GM19468 (cell line): ENCODE measurements around the gene NDUFC1.
"Not testable (repeated sequence)": the region's sequence is repeated elsewhere in the genome, so short reads cannot be mapped to it uniquely, and the experiment has no call there.

Experiments used
- ATAC-seq: cut with Tn5 transposase; IDR thresholded peaks from one replicate; pipeline ENCODE4 v1.9.1; 2021; ENCODE audit warnings: mild to moderate bottlenecking, moderate library complexity, moderate number of reproducible peaks; ENCODE audit not compliant: unreplicated experiment; ENCODE audit errors: extremely low read depth

The NDUFC1 gene

DNA sequence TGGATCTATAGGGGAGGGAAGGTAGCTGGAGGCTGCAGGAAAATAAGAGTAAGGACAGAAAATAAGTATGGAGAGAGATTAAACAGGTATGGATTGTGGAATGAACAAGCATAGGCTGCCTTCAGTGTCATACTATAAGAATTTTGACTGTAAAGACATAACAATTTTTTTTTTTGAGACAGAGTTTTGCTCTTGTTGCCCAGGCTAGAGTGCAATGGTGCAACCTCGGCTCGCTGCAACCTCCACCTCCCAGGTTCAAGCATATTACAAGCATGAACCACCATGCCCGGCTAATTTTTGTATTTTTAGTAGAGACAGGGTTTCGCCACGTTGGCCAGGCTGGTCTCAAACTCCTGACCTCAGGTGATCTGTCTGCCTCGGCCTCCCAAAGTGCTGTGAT lies 46.7 kb downstream of the NDUFC1 start:
- not testable (repeated sequence) for ATAC-seq

DNA sequence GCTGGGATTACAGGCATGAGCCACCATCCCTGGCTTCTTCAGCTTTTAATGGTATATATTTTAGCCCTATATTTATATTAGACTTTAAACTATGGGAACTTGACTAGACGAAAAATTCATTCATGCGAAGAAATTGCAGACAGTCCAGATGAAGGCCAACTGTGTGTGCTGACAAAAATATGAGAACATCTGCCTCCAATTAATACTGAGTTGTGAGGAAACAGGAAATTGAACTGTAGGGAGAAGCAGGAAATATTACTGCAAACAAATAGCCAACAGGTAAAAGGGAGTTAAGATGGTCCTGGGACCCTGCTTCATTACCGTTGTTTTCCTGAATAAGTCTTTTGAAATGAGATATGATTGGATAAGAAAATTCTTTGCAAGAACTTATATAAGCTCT lies 48.6 kb downstream of the NDUFC1 start:
- ATAC-seq = no peak

DNA sequence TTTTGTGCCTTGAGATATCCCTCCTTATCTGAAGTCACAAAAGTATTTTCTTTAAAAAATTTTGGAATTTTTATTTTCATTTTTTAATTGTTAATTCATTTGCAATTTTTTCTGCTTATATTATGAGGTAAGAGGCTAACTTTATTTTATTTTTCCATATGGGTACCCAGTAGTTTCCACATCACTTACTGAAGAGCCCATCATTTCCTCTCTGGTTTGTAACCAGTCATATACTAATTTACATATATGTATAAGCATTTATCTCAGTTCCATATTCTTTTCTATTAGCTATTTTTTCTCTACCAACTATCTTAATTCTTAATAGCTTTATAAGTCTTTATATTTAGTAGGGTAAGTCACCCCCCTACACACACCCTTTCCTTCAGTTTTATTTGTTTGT lies 49.2 kb downstream of the NDUFC1 start:
- no peak for ATAC-seq

DNA sequence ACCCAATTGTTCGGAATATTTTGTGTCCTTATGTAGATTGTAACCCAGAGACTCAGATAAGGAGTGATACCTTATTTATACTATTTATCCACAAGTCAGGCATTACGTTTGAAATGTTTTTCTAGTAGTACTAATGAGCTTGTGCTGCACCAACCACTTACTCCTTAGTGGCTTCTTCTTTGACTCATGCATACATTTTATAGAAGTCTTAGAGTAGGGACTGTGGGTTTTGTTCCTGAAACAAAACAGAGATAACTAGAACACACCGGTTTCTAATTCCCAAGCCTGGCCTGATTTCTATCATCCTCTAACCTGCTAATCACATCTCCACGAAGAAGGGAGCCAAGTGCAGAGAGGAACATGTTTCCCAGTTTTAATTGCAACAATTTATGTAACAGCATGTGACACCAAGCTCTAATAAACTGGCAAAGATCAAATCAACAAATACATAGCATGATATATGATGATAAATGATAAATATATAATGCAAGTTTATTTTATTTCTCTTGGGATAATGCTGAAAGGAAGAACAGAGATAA lies 54.5 kb downstream of the NDUFC1 start:
- ATAC-seq = no peak

DNA sequence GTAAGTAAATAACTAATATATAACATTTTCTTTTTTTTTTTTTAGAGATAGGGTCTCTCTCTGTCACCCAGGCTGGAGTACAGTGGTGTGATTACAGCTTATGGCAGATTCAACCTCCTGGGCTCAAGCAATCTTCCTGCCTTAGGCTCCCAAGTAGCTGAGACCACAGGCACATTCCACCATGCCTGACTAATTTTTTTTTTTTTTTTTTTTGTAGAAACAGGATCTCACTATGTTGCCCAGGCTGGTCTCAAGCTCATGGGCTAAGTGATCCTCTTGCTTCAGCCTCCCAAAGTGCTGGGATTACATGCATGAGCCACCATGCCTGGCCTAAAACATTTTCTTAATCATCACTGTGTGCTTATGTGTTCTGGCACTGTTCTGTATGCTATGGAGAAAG lies 55.0 kb downstream of the NDUFC1 start:
- no peak for ATAC-seq

DNA sequence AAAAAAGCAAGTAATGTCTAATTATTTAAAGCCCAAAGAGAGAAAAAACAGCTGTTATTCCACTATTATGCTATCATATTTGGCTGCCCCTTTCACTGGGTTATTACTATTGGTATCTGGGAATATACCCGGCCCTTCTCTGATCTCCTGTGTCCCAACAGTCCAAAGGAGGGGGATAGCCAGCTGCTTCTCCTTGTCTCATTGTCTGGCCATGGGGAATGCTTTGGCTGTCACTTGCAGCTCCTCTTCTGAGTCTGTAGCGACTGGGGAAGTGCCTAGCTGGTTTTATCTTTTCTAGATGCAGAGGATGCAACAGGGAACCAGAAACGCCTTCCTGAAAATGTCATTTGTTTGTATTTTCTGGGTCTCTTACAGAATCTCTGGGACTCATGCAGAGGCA lies 56.1 kb downstream of the NDUFC1 start:
- ATAC-seq = no peak

DNA sequence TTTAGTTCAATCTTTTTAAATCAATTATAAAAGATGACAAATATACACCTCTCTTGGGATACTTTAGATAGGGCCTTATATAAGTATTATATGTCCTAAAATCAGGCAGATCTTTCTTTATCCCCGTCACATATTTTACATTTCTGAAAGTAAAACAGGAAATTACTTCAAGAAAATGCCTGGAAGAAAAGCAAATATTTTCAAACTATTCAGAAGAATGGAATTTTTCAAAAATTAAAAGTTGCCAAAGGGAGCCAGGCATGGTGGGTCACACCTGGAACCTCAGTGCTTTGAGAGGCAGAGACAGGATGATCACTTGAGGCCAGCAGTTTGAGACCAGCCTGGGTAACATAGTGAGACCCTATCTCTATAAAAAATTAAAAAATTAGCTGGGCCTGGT lies 56.7 kb downstream of the NDUFC1 start:
- ATAC-seq = no peak

DNA sequence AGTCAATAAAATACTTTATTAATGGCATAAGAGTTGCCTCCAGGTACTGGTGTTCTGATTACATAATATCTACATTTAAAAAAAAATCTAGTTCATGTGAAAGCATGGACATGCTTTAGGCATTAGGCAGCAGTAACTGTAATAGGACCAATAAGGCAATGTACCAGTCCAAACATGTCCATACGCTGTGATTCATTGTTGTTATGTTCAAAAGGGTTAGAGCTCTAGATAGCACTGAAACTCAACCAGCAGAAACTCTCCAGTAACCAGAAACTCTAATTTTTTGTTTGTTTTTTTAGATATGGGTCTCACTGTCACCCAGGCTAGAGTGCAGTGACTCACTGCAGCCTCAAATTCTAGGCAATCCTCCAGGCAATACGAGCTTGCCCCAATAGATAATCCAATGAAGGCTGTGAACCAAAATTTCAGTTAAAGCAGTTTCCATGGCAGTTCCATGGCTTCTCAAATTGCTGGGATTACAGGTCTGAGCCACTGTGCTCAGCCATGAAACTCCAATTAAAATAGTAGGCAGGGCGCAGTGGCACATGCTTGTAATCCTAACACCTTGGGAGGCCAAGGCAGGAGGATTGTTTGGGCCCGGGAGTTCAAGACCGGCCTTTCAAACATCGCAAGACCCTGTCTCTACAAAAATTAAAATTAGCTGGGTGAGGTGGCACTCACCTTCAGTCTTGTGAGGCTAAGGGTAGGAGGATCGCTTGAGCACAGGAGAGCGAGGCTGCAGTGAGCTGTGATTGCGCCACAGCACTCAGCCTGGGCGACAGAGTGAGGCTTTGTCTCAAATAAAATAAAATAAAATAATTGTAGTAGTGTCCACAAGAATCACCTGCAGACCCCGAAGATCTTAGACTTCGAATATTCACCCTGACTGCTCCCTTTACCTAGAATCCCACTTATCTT lies 58.6 kb downstream of the NDUFC1 start:
- ATAC-seq = no peak

DNA sequence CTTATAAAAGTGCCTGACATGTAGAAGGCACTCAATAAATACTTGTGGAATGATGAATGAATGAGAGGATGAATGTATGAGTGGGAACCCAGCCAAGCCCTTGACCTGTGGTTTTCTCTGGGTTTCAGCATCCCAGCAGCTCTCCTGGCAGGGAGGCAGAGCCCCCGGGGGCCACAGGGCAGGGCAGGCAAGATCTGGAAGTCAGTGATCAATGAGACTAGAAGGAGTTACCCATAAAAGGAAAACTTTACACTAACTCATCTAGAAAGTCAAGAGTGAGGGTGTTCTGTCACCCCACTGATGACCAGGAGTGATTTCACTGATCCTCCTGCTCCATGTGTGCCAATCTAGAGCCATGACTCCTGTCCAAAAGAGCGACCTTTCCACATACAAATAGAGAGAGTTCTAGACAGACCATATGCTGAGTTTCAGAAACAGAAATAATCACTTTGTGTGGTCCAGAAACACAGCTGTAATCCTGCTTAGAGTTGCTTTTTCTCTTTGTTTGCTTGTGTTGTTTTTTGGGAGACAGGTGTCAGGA lies 59.7 kb downstream of the NDUFC1 start:
- ATAC-seq = no peak

DNA sequence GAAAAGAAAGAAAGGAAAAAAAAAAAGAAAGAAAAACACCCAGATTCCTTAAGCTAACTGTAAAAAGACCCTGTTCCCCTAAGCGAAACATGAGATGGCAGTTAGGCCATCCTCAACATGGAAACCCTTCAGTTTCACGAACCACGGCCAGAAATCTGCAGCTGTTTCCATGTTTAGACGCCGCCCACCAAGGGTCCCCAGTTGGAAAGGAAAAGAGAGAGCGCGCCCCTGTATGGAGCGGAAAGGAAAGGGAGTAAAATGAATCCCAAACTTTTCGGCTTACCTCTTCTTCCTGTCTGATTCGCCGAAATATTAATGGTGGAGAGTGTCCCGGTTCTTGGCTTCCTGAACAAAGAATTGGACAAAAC lies 60.5 kb downstream of the NDUFC1 start:
- no peak for ATAC-seq

DNA sequence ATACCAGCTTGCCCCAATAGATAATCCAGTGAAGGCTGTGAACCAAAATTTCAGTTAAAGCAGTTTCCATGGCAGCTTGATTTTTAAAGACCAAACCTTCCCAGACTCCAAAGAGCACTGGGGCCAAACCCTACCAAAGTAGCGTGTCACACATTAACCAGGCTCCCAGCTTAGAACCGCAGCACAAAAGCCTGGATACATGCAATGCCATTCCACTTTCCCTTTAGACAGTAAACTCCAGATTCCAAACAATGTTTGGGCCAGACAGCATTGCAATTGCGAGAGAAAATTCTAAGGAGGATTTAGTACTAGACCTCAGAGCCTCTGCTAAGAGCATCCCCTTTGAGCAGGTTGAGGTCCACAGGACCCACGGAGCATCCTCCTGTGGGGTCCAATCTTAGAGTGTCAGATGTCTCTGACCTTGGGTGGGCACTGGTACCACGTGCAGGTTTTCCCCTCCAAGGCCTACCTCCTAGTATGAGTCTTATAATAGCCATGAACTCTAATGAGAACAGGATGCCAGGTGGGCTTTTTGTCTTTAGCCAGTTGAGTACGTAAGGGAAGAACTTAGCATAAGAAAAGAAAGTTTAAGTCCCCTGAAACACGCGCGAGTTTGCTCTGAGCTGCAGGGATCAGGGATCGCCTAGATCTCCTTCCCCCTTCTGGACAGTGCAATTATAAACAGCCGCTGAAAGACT lies 61.0 kb downstream of the NDUFC1 start:
- no peak for ATAC-seq
